ENCODE data around the gene AMIGO3. TPM values are rescaled to one million over a fixed set of nuclear protein-coding genes. Genes with fewer than 3 reads are reported as not detected.

AMIGO3 gene, protein sequence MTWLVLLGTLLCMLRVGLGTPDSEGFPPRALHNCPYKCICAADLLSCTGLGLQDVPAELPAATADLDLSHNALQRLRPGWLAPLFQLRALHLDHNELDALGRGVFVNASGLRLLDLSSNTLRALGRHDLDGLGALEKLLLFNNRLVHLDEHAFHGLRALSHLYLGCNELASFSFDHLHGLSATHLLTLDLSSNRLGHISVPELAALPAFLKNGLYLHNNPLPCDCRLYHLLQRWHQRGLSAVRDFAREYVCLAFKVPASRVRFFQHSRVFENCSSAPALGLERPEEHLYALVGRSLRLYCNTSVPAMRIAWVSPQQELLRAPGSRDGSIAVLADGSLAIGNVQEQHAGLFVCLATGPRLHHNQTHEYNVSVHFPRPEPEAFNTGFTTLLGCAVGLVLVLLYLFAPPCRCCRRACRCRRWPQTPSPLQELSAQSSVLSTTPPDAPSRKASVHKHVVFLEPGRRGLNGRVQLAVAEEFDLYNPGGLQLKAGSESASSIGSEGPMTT
- total RNA-seq = 0.21 TPM in 1 of 2 replicates, not detected in the other

GRCh38 chr3:49719214-49719884, at the start of gene AMIGO3:
TSS of gene AMIGO3 (minus strand) at chr3:49719684. CDS start at chr3:49719465, 219 bp downstream.

DNA sequence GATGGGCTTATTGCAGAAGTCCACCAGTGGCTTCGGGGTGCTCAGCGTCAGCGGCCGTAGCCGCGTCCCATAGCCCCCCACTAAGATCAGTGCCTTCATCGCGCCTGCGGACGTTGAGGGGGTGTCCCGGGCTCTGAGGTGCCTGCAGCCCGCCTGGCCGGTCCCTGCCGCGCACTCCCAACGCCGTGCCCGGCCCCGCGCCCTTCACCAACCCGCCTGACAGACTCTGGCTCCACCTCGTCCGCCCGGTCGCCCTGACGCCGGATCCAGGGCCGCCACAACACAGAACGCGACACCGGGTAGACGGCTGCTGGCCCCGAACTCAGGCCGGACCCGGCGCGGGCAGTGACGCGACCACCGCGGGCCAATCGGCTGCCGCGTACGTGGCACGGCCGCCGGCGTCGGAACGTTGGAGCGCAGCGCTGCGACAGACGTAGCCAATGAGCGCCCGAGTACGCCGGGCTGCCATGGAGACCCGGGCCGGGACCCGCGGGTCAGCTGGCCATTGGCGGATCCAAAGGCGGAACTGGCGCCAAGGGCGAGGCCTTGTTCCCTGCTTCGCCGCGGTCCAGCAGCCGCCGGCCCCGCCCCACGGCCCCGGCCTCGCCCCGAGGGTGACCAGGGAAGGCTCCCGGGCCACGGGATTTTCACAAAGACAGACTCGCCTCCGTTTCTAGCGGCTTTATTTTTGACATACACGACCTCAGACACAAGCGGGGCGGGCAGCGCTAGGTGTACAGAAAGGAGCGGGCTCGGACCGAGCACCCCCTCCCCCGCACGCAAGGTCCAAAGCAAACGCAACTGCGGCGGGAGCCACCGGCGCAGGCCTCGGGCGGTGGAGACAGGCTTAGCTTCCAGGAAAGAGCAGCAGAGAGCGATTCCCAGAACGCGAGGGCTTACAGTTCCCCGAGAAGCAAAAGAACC, 4.4 kb upstream of the AMIGO3 start, which contains the start of gene GMPPB:
Gene GMPPB (minus strand): TSS at position 324 of the 924 bp plus-strand sequence. CDS start 225 bp downstream, at position 99.

DNA sequence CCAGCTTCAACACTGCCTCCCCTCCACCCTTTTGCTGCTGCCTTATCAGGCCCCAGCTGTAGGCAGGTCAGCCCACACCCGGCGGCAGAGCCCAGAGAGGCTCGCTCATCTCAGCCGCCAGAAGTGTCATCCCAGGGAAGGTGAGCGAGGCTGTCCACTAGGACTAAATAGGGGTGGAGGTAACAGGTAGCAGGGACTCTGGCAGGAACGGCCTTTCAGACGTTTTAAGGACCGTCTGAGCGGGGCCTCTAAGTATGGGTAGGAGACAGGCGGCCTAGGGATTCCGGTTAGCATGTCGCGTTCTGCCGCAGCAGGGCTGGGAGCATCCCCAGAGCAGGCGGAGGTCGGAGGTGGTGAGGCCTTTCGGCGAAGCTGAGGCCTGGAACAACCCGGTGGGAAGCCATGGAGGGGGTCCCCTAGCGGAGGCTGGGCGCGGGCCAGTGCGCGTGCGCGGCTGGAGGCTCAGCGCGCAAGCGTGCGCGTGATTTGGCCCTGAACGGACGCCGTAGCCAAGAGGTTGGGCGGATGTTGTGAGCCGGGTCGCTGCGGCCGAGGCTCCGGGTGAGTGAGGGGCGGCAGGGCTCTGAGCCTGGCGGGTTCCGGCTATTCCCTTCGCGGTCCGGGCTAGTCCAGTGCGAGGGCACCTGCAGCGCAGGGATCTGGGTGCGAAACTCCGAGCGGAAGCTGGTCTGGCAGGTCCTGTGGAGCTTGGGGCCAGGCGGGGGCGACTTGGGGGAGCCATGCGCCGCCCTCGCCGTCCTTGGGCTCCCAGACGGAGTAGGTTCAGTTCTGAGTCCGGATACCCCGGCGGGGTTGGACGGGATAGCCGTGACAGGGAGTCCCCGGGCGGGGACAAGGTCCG, 30.2 kb downstream of the AMIGO3 start, which contains the start of the genes MST1 and RNF123:
Gene MST1 (minus strand): TSS at position 429 of the 862 bp plus-strand sequence. CDS start 783 bp downstream, outside the sequence.
Gene RNF123 (plus strand): TSS at position 512 of the 862 bp plus-strand sequence. CDS start 1,609 bp downstream, outside the sequence.

DNA sequence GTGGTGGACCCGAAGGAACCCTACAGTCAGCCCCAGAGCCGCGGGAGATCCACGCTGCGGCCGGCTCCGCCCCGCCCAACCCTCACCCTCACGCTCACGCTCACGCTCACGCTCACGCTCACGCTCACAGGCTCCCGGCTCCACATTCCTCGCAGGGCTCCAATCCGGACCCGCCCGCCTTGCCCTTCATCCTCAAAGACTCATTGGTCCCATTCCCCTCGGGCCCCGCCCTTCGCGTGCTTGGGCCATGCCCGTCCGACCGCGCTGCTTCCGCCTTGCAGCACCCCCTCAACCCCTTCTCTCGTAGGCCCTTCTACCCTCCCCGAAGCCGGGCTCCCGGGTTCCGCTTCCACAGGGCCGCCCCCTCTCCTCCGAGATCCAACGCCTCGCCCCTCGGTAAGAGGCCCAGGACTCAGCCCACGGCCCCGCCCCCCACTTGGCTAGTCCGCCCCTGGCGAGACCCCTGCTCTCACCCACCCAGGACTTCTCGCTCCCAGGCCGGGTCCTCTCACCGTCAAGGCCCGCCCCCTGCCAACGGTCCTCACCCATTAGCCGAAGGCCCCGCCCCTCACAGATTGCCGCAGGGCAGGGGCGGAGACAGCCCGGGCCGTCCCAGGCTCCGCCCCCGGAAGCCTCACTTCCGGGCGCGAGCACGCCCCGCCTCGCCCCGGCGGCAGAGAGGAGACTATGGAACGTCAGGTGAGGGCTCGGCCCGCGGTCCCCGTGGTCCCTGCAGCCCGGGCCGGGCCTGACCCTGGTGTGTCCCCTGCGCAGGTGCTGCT, 45.6 kb downstream of the AMIGO3 start, which contains the start of gene APEH:
Gene APEH (plus strand): TSS at position 637 of the 782 bp plus-strand sequence. CDS start 51 bp downstream, at position 688.

Other genes with a start within 250 kb of the AMIGO3 start
- 34.9 and 52.0 TPM in 2 replicates for gene DAG1, start 249.4 kb downstream of the AMIGO3 start, total RNA-seq
- under 0.01 TPM in 1 of 2 replicates, not detected in the other for gene BSN, start 165.2 kb downstream of the AMIGO3 start, total RNA-seq
- 208 and 240 TPM in 2 replicates for gene APEH, start 45.3 kb downstream of the AMIGO3 start, total RNA-seq
- 8.3 and 9.4 TPM in 2 replicates for gene MST1, start 30.2 kb downstream of the AMIGO3 start, total RNA-seq
- 17.1 and 19.0 TPM in 2 replicates for gene RNF123, start 30.1 kb downstream of the AMIGO3 start, total RNA-seq
- 12.1 and 46.5 TPM in 2 replicates for gene GMPPB, start 4.3 kb upstream of the AMIGO3 start, total RNA-seq
- 24.1 TPM in 2 replicates for gene IP6K1, start 66.9 kb upstream of the AMIGO3 start, total RNA-seq
- gene CDHR4, start 80.2 kb upstream of the AMIGO3 start, total RNA-seq = not detected in 2 replicates
- 10.4 and 22.2 TPM in 2 replicates for gene INKA1, start 83.6 kb upstream of the AMIGO3 start, total RNA-seq
- 1.1 and 16.6 TPM in 2 replicates for gene UBA7, start 94.3 kb upstream of the AMIGO3 start, total RNA-seq
- 0.64 and 4.1 TPM in 2 replicates for gene TRAIP, start 136.9 kb upstream of the AMIGO3 start, total RNA-seq
- not detected in 2 replicates for gene CAMKV, start 150.2 kb upstream of the AMIGO3 start, total RNA-seq
- 8.7 and 29.2 TPM in 2 replicates for gene MST1R, start 184.2 kb upstream of the AMIGO3 start, total RNA-seq
- 14.3 and 16.6 TPM in 2 replicates for gene MON1A, start 210.1 kb upstream of the AMIGO3 start, total RNA-seq
- 25.4 and 34.2 TPM in 2 replicates for gene RBM6, start 220.5 kb upstream of the AMIGO3 start, total RNA-seq